GM21528 (cell line): Measurements from ENCODE around the gene LCNL1.

Experiments
- ATAC-seq: cut with Tn5 transposase; IDR thresholded peaks from one replicate; pipeline ENCODE4 v1.9.1; 2021; ENCODE audit warnings: mild to moderate bottlenecking, moderate library complexity; ENCODE audit not compliant: unreplicated experiment, low FRiP score

Gene LCNL1

GRCh38 chr9:137007816-137008270 is 25.1 kb downstream of the LCNL1 start:
- no peak for ATAC-seq

GRCh38 chr9:137008312-137008711 is 25.5 kb downstream of the LCNL1 start:
- ATAC-seq = no peak

GRCh38 chr9:137009217-137009616 is 26.4 kb downstream of the LCNL1 start:
- ATAC-seq = no peak

- no peak for ATAC-seq
Measured at GRCh38 chr9:137009938-137010732, 27.3 kb downstream of the LCNL1 start.

- ATAC-seq = no peak
Measured at GRCh38 chr9:137011156-137011555, 28.4 kb downstream of the LCNL1 start.

- ATAC-seq = no peak
Measured at GRCh38 chr9:137011907-137012675, 29.3 kb downstream of the LCNL1 start.

- ATAC-seq = no peak
Measured at GRCh38 chr9:137012694-137013570, 30.1 kb downstream of the LCNL1 start.

- ATAC-seq = no peak
Measured at GRCh38 chr9:137013571-137013940, 30.8 kb downstream of the LCNL1 start.

- ATAC-seq = no peak
Measured at GRCh38 chr9:137014166-137014565, 31.4 kb downstream of the LCNL1 start.

GRCh38 chr9:137014776-137015539 is 32.2 kb downstream of the LCNL1 start:
- no peak for ATAC-seq

- ATAC-seq = no peak
Measured at GRCh38 chr9:137015540-137015930, 32.7 kb downstream of the LCNL1 start.

- ATAC-seq = no peak
Measured at GRCh38 chr9:137015976-137016375, 33.2 kb downstream of the LCNL1 start.

GRCh38 chr9:137016436-137016835 is 33.6 kb downstream of the LCNL1 start:
- ATAC-seq = no peak

- no peak for ATAC-seq
Measured at GRCh38 chr9:137017071-137017470, 34.3 kb downstream of the LCNL1 start.

GRCh38 chr9:137017791-137018497 is 35.2 kb downstream of the LCNL1 start:
- ATAC-seq = no peak

- no peak for ATAC-seq
Measured at GRCh38 chr9:137018761-137019559, 36.2 kb downstream of the LCNL1 start.

- no peak for ATAC-seq
Measured at GRCh38 chr9:137019891-137020683, 37.3 kb downstream of the LCNL1 start.
